HG03139 (cell line): ENCODE measurements around the gene GSE1.

Source experiments
- ATAC-seq: cut with Tn5 transposase; IDR thresholded peaks from one replicate; pipeline ENCODE4 v1.9.1; 2021; ENCODE audit not compliant: unreplicated experiment

Gene GSE1

GRCh38 chr16:85631802-85632393 lies 18.8 kb downstream of the GSE1 start:
- no peak for ATAC-seq

- no peak for ATAC-seq
Measured at GRCh38 chr16:85632709-85633437, 19.8 kb downstream of the GSE1 start.

- ATAC-seq: no peak
Measured at GRCh38 chr16:85633438-85633743, 20.3 kb downstream of the GSE1 start.

GRCh38 chr16:85633888-85634287 lies 20.8 kb downstream of the GSE1 start:
- ATAC-seq: no peak

- no peak for ATAC-seq
Measured at GRCh38 chr16:85634747-85635544, 21.8 kb downstream of the GSE1 start.

- ATAC-seq: no peak
Measured at GRCh38 chr16:85635545-85636140, 22.5 kb downstream of the GSE1 start.

GRCh38 chr16:85636234-85636812 lies 23.2 kb downstream of the GSE1 start:
- ATAC-seq: no peak

GRCh38 chr16:85637061-85637807 lies 24.1 kb downstream of the GSE1 start:
- ATAC-seq: no peak

GRCh38 chr16:85637808-85638647 lies 24.9 kb downstream of the GSE1 start:
- ATAC-seq: no peak

GRCh38 chr16:85638695-85639409 lies 25.7 kb downstream of the GSE1 start:
- ATAC-seq: no peak

GRCh38 chr16:85639529-85640253 lies 26.6 kb downstream of the GSE1 start:
- no peak for ATAC-seq

- no peak for ATAC-seq
Measured at GRCh38 chr16:85640254-85640558, 27.1 kb downstream of the GSE1 start.

GRCh38 chr16:85640585-85640984 lies 27.5 kb downstream of the GSE1 start:
- ATAC-seq: no peak

- no peak for ATAC-seq
Measured at GRCh38 chr16:85641305-85641704, 28.2 kb downstream of the GSE1 start.

- no peak for ATAC-seq
Measured at GRCh38 chr16:85641776-85642176, 28.7 kb downstream of the GSE1 start.

- no peak for ATAC-seq
Measured at GRCh38 chr16:85642762-85643358, 29.7 kb downstream of the GSE1 start.

- no peak for ATAC-seq
Measured at GRCh38 chr16:85643631-85644030, 30.5 kb downstream of the GSE1 start.

GRCh38 chr16:85644093-85644712 lies 31.1 kb downstream of the GSE1 start:
- ATAC-seq: no peak
